Spleen (tissue), 7 donors: ENCODE data around the gene NUDT12.

Experiments used
- CTCF ChIP-seq, 11 experiments: fragments of 200-600 bp in 7 of 11; fragments of 450-650 bp in 4 of 11; sonication (generic) in 4 of 11; IDR thresholded peaks in 8 of 11; conservative IDR thresholded peaks in 3 of 11; 1 replicate in 7 of 11; 2 replicates in 4 of 11; pipeline versions ENCODE4 v1.4.0 to v1.8.0; 2016 to 2021; ENCODE audit warnings: antibody characterized with exemption in 11 of 11, inconsistent platforms in 4 of 11, mild to moderate bottlenecking in 1 of 11
- POLR2A ChIP-seq, 3 donors: fragments of 450-650 bp; IDR thresholded peaks; one replicate each; pipeline ENCODE4 v1.5.1; 2017; ENCODE audit warnings: antibody characterized with exemption in 3 of 3, mild to moderate bottlenecking in 1 of 3
- POLR2AphosphoS5 ChIP-seq, 3 donors: sonication (generic); formaldehyde crosslinking; IDR thresholded peaks; one replicate each; pipeline ENCODE4 v1.5.1; 2017; ENCODE audit warnings: antibody characterized with exemption in 3 of 3
- donor health status: DM: no; HTN: no; CAD: no; lungs with moderate emphysema.
- donor health status: DM: no; HTN: no; CAD: no.
- donor health status: DM: no; HTN: no; CAD: no.

GRCh38 chr5:103571730-103572129, 9.1 kb upstream of the NUDT12 start:
- TF ChIP-seq CTCF (IDR thresholded peaks at IDR 0.05 in 8 of 11, conservative IDR thresholded peaks at IDR 0.05 in 3 of 11) (no peak), POLR2A (IDR thresholded peaks at IDR 0.05) (no peak), POLR2AphosphoS5 (IDR thresholded peaks at IDR 0.05) (no peak)
